ENCODE results near the gene GJA4. TPM values are rescaled to one million over a fixed set of nuclear protein-coding genes. Genes with fewer than 3 reads are reported as not detected.

The GJA4 gene
- total RNA-seq, 4 donors from 2014 or later: 1.9 to 5.2 (median 3.2) TPM; not detected in 1

DNA sequence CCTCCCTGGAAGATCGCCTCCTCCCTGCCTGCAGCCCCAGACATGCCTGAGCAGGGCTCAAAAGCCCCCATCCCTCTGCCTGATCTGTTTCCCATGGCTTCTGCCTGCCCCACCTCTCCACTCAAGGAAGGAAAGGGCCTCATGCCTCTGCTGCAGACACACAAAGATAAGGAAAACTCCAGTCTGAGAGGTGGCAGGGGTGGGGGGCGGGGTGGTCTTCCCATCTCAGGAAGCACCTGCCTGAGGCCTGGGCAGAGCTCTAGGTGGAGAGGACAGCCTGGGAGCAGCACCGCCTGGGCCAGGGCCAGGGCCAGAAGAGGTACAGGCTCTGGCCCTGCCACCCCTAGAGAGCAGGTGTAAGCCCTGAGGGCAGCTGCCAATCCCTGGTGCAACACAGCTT, 15.9 kb upstream of the GJA4 start:
- Histone ChIP-seq H3K27ac (no peak overlapping the region), H3K9me3 (no peaks in the 10 kb centered on the region), H3K27me3 (peaks cover 27% of the 10 kb centered on the region), H3K4me3 (no peak overlapping the region), H3K36me3 (no peaks in the 10 kb centered on the region), H3K4me1 (peaks cover 0 to 16% (median 13%) of the 10 kb centered on the region in 4 donors)
- intact Hi-C loops (cut with DNase I; ENCODE audit: low total_unique reads) (no loop called here), in situ Hi-C loops (cut with MboI; ENCODE audit: low pct_ligation_motif_present in 1 of 4, low pct_unique_long_range_greater_than_20kb in 1 of 4, low sequenced_read_pairs in 3 of 4) (no loop called here)
- 71% methylated on average over 3 of the region's 3 CpGs; no CpG with 5 or more reads in 1 of the 2 donors for WGBS, 2 donors (ENCODE audit: low coverage in 1 of 2)
- TF ChIP-seq EP300 (IDR thresholded peaks at IDR 0.05; ENCODE audit: low read depth) (no peak), POLR2AphosphoS5 (IDR thresholded peaks at IDR 0.05) (no peak), POLR2A (IDR thresholded peaks at IDR 0.05) (no peak)
- TF ChIP-seq, protein P1, sequence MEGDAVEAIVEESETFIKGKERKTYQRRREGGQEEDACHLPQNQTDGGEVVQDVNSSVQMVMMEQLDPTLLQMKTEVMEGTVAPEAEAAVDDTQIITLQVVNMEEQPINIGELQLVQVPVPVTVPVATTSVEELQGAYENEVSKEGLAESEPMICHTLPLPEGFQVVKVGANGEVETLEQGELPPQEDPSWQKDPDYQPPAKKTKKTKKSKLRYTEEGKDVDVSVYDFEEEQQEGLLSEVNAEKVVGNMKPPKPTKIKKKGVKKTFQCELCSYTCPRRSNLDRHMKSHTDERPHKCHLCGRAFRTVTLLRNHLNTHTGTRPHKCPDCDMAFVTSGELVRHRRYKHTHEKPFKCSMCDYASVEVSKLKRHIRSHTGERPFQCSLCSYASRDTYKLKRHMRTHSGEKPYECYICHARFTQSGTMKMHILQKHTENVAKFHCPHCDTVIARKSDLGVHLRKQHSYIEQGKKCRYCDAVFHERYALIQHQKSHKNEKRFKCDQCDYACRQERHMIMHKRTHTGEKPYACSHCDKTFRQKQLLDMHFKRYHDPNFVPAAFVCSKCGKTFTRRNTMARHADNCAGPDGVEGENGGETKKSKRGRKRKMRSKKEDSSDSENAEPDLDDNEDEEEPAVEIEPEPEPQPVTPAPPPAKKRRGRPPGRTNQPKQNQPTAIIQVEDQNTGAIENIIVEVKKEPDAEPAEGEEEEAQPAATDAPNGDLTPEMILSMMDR (IDR thresholded peaks at IDR 0.05): no peak
- no peak for DNase-seq

DNA sequence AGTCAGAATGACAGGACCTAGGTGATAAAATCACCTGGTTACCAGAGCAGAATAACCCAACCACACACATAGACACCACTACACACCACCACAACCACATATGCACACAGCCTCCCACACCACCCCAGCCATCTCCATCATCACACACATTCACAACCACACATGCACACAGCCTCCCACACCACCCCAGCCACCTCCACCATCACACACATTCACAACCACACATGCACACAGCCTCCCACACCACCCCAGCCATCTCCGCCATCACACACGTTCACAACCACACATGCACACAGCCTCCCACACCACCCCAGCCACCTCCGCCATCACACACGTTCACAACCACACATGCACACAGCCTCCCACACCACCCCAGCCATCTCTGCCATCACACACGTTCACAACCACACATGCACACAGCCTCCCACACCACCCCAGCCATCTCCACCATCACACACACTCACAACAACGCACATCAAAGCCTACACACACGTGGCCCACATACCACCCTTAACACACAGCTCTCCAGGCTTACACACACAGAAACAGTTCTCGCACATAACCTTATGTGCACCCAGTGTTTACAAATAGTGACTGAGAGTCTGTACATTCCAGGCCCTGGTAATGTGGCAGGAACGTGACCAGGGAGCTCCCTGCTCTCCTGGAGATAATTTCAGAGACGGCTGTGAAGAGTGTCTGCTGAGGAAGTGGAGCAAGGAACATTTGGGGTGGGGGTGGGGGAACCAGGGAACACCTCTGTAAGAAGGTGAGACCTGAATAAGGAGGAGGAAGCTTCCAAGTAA, 15.1 kb upstream of the GJA4 start:
- 52 to 54% methylated on average over 10 of the region's 10 CpGs for WGBS, 2 donors (ENCODE audit: low coverage in 1 of 2)
- Histone ChIP-seq H3K4me3 (no peak overlapping the region), H3K36me3 (no peaks in the 10 kb centered on the region), H3K9me3 (no peaks in the 10 kb centered on the region), H3K4me1 (peaks cover 0 to 22% (median 18%) of the 10 kb centered on the region in 4 donors), H3K27me3 (peaks cover 35% of the 10 kb centered on the region), H3K27ac (no peak overlapping the region)
- TF ChIP-seq POLR2AphosphoS5 (IDR thresholded peaks at IDR 0.05) (no peak), POLR2A (IDR thresholded peaks at IDR 0.05) (no peak), EP300 (IDR thresholded peaks at IDR 0.05; ENCODE audit: low read depth) (no peak)
- TF ChIP-seq, protein P1 (IDR thresholded peaks at IDR 0.05): no peak
- no peak for DNase-seq
- in situ Hi-C loops (cut with MboI; ENCODE audit: low pct_ligation_motif_present in 1 of 4, low pct_unique_long_range_greater_than_20kb in 1 of 4, low sequenced_read_pairs in 3 of 4) (no loop called here), intact Hi-C loops (cut with DNase I; ENCODE audit: low total_unique reads) (loop anchor here (2.0 kb wide), 1 partner anchor 61 kb away; no protein-coding TSS in a partner anchor)

DNA sequence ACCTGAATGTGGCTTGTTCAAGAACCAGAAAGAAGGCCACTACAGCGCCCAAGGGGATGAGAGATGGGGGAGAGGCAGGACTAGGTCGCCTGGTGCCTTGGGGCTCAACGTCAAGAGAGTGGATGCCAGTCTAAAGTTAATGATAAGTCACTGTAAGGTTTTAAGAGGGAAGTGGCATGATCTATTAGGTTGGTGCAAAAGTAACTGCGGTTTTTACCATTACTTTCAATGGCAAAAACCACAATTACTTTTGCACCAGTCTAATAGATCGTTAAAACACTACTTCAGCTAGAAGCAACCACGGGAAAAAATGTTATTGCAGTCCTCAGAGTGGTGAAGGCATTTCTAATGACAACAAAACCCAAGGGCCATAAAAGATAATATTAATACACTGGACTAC, 14.4 kb upstream of the GJA4 start:
- Histone ChIP-seq H3K9me3 (no peaks in the 10 kb centered on the region), H3K4me3 (no peak overlapping the region), H3K36me3 (no peaks in the 10 kb centered on the region), H3K27me3 (peaks cover 37% of the 10 kb centered on the region), H3K4me1 (peaks cover 0 to 29% (median 21%) of the 10 kb centered on the region in 4 donors), H3K27ac (no peak overlapping the region)
- 70 to 91% methylated on average over 5 to 6 of the region's 6 CpGs for WGBS, 2 donors (ENCODE audit: low coverage in 1 of 2)
- in situ Hi-C loops (cut with MboI; ENCODE audit: low pct_ligation_motif_present in 1 of 4, low pct_unique_long_range_greater_than_20kb in 1 of 4, low sequenced_read_pairs in 3 of 4) (no loop called here), intact Hi-C loops (cut with DNase I; ENCODE audit: low total_unique reads) (loop anchor here (2.0 kb wide), 1 partner anchor 62 kb away; no protein-coding TSS in a partner anchor)
- TF ChIP-seq POLR2A (IDR thresholded peaks at IDR 0.05): no peak
- TF ChIP-seq, protein P1 (IDR thresholded peaks at IDR 0.05): no peak
- TF ChIP-seq POLR2AphosphoS5 (IDR thresholded peaks at IDR 0.05): no peak
- TF ChIP-seq EP300 (IDR thresholded peaks at IDR 0.05; ENCODE audit: low read depth): no peak
- no peak for DNase-seq

DNA sequence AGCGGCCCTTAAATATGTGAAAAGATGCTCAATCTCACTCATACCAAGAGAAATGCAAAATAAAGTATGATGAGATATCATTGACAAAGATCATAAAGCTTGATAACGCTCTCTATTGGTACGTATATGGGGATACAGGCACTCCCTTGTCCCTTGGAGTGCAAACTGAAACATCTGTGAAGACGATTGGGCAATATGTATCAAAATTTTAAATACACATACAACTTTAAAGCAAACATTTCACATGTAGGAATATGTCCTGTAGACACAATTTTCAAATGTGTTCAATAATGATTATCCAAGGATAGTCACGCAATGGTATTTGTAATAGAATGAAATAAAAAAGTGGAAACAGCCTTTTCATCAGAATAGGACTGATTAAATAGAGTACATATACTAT, 13.8 kb upstream of the GJA4 start:
- H3K4me3 ChIP-seq: no peak overlapping the region
- H3K4me1 ChIP-seq: peaks cover 0 to 33% (median 22%) of the 10 kb centered on the region in 4 donors
- H3K27ac ChIP-seq: no peak overlapping the region
- DNase-seq: no peak
- TF ChIP-seq, protein P1 (IDR thresholded peaks at IDR 0.05): no peak
- TF ChIP-seq POLR2A (IDR thresholded peaks at IDR 0.05): no peak
- TF ChIP-seq POLR2AphosphoS5 (IDR thresholded peaks at IDR 0.05): no peak
- TF ChIP-seq EP300 (IDR thresholded peaks at IDR 0.05; ENCODE audit: low read depth): no peak
- H3K9me3 ChIP-seq: no peaks in the 10 kb centered on the region
- H3K27me3 ChIP-seq: peaks cover 37% of the 10 kb centered on the region
- H3K36me3 ChIP-seq: no peaks in the 10 kb centered on the region
- 70 to 82% methylated on average over 5 of the region's 5 CpGs for WGBS, 2 donors (ENCODE audit: low coverage in 1 of 2)
- in situ Hi-C loops (cut with MboI; ENCODE audit: low pct_ligation_motif_present in 1 of 4, low pct_unique_long_range_greater_than_20kb in 1 of 4, low sequenced_read_pairs in 3 of 4) (no loop called here), intact Hi-C loops (cut with DNase I; ENCODE audit: low total_unique reads) (loop anchor here (2.0 kb wide), 1 partner anchor 62 kb away; no protein-coding TSS in a partner anchor)
